GM21528 (cell line): ENCODE measurements around the gene GNPTG.

Experiments
- ATAC-seq: cut with Tn5 transposase; IDR thresholded peaks from one replicate; pipeline ENCODE4 v1.9.1; 2021; ENCODE audit warnings: mild to moderate bottlenecking, moderate library complexity; ENCODE audit not compliant: unreplicated experiment, low FRiP score

GNPTG gene

GRCh38 chr16:1387331-1387730 is 35.6 kb downstream of the GNPTG start:
- no peak for ATAC-seq

DNA sequence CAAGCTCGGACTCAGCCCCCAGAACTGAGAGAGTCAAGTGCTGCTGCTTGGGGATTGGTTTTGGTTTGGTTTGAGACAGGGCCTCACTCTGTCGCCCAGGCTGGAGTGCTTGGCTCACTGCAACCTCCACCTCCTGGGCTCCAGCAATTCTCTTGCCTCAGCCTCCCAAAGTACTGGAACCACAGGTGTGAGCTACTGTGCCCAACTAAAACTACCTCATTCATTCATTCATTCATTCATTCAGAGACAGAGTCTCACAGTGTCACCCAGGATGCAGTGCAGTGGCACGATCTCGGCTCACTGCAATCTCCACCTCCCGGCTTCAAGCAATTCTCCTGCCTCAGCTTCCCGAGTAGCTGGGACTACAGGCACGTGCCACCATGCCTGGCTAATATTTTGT is 38.0 kb downstream of the GNPTG start:
- no peak for ATAC-seq

- ATAC-seq: no peak
Observed at GRCh38 chr16:1390239-1390779, 38.6 kb downstream of the GNPTG start.

DNA sequence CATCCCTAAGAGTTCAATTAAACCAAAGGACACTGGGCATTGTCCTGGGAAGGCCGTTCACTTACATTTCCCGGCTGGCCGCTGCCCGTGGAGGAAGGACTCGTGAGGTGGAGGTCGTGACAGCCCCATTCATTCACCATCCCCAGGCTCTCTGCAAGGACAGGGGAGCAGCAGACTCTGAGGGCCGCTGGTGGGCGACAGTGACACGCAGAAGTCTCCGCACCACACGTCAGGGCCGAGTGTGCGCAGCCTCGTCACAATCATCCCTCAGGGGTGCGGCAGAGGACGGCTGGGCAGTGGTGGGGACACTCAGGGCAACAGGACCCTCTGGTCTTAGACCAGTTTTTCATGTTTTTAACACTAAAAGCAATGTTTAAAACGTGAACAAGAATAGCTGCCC is 41.1 kb downstream of the GNPTG start:
- no peak for ATAC-seq

- ATAC-seq: no peak
Observed at GRCh38 chr16:1393613-1394176, 42.0 kb downstream of the GNPTG start.

DNA sequence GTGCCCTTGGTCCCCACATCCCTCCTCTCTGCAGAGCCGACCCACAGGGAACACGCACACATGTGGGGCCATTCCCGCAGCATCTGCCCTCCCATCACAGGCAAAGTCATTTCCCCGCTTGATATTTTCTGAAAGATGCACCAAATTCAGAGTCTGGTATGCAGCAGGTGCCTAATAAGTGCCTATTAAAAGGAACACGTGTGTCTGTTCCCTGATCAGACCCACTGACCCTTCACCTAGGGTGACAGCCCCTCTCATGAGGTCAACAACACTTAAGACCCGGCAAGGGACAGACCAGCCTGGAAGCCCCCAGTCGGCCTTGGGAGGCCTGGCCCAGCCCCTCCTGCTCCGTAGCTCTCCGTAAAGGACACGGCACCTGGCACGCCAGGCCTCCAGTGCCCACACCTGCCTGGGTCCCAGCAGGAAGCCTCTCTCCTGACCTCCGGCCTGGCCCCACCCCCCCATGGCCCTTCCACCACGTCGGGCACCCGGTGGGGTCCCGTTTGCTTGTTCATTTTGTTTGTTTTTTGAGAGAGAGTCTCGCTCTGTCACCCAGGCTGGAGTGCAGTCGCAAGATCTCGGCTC is 42.7 kb downstream of the GNPTG start:
- no peak for ATAC-seq

GRCh38 chr16:1395444-1396031 is 43.8 kb downstream of the GNPTG start:
- ATAC-seq: no peak

DNA sequence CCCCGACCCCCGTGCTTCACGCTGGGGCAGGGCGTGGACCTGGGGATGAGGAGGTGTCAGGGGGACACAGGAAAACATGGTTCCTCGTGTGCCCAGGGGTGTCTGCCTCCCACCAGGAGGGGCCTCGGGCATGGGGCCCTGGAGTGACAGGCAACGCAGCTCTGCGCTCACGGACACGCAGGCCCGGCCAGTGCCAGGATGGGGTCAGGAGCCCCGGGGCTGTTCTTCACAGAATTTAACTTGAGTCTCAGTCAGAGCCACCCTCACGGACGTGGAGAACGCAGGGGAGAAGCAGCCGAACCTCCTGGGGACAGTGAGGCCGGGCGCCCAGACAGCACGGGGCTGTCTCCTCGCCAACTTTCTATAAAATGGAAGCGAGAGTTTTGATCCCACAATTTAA is 46.0 kb downstream of the GNPTG start:
- no peak for ATAC-seq

- ATAC-seq: no peak
Observed at GRCh38 chr16:1398351-1398750, 46.6 kb downstream of the GNPTG start.

GRCh38 chr16:1398826-1399581 is 47.3 kb downstream of the GNPTG start:
- no peak for ATAC-seq

DNA sequence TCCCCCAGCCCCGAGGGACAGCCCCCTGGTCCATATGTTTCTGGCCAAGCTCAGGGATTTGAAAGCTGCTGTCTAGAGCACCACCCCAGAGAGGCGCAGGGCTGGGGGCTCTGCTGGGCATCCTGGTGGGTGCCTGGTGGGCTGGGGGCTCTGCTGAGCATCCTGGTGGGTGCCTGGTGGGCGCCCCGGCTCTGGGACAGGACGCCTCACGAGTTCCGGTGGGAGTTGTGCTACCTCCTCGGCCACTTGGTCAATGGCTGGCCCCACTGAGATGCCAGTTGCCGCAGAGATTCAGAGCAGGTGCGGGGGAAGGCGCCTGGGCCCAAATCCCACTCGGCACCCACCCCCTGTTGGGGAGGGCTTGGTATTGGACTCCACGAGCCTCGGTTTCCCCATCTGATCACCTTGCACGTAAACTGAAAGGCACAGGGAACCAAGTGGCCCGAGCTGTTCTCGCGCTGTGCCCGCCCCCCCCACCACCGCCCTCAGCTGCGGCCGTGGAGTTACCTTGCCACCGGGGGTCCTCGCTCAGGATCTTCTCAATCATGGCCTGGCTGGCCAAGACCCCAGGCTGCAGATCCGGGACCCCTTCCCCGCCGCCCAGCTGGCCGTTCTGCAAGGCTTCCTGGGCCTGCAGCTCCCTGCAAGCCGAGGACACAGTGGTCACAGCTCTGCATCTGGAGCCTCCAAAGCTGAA is 49.5 kb downstream of the GNPTG start:
- ATAC-seq: no peak

DNA sequence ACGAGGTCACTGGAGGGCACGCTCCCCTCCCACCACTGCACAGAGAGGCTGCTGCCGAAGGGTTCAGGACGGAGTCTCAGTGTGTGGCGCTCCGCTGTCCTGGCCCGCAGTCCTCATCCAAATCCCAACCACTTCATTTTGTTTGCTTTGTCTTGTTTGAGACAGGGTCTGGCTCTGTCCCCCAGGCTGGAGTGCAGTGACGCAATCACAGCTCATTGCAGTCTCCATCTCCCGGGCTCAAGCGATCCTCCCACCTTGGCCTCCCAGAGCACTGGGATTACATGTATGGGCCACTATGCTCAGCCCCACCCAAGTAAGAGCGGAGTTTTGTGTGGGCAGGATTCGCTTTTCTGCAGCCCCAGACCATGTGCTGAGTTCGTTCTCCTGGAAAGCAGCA is 50.0 kb downstream of the GNPTG start:
- ATAC-seq: no peak

DNA sequence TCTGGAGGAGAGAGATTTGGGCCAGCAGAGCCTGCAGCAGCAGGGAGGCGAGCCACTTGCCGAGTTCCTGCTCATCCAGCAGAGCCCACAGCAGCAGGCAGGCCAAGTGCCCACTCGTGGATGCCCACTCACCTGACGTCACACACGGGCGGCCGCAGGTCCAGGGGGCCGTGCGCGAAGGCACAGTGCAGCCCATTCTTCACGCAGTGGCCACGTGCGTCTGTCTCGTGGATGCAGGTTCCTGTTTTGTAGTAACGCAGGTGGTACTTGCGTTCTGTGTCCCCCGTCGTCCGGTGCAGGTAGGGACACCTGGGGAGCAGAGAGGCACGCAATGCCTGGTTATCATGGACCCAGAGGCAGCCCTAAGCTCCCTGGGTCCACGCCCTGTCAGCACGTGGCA is 51.3 kb downstream of the GNPTG start:
- ATAC-seq: no peak

- ATAC-seq: no peak
Observed at GRCh38 chr16:1403733-1404132, 52.0 kb downstream of the GNPTG start.

DNA sequence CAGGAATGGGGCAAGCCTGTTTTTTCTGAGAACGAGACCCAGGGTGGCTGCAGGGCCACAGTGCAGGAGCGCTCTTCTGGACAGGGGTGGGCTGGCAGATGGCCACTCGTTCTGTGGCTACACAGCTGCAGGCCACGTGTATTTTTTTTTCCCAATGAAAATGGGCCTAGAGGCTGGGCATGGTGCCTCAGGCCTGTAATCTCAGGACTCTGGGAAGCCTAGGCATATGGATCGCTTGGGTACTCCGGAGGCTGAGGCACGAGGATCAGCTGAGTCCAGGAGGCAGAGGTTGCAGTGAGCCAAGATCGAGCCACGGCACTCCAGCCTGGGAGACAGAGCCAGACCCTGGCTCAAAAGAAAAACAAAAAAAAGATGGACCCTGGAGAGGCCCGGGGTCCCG is 56.0 kb downstream of the GNPTG start:
- ATAC-seq: no peak

- peak; percentile 61 for ATAC-seq
Observed at GRCh38 chr16:1408171-1408837, 56.6 kb downstream of the GNPTG start.

DNA sequence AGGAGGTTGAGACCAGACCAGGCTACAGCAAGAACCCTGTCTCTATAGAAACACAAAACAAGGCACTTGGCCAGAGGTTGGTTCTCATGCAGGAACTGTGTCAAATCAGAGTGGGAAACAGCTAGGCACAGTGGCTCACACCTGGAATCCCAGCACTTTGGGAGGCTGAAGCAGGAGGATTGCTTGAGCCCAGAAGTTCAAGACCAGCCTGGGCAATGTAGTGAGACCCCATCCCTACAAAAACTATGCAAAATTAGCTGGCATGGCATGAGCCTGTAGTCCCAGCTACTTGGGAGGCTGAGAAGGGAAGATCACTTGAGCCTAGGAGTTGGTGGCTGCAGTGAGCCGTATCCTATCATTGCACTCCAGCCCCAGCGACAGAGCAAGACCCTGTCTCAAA is 61.1 kb downstream of the GNPTG start:
- no peak for ATAC-seq
